ENCODE results near the gene FAM72A.
"Not testable (repeated sequence)": the region's sequence is repeated elsewhere in the genome, so short reads cannot be mapped to it uniquely, and the experiment has no call there.

GRCh38 chr1:206234189-206234916, 31.7 kb upstream of the FAM72A start:
- not testable (repeated sequence) for TF ChIP-seq YY1 (IDR thresholded peaks at IDR 0.05); GABPA (IDR thresholded peaks at IDR 0.05 in 1 of 2, conservative IDR thresholded peaks at IDR 0.05 in 1 of 2); RAD21 (IDR thresholded peaks at IDR 0.05); CTCF (IDR thresholded peaks at IDR 0.05; ENCODE audit: low read depth, low read length, missing input control); JUND (IDR thresholded peaks at IDR 0.05)

Data from liver (tissue), 3 donors.